Stimulated activated CD8-positive, alpha-beta memory T cell treated with anti-CD3 and anti-CD28 coated beads, Interleukin-7, amount 100 ng/mL, for 24 hours (primary cell): Measurements from ENCODE around the gene PSMB1.
A peak's percentile ranks its signal among the peaks of the same experiment; 100 is the strongest.
"Not testable (repeated sequence)": the region's sequence is repeated elsewhere in the genome, so short reads cannot be mapped to it uniquely, and the experiment has no call there.

Source experiments
- DNase-seq: peaks from one replicate; pipeline ENCODE4 v3.0.0-alpha.2; 2020; ENCODE audit warnings: low read depth

The PSMB1 gene

GRCh38 chr6:170535004-170535403 is 18.1 kb downstream of the PSMB1 start:
- no peak for DNase-seq

DNA sequence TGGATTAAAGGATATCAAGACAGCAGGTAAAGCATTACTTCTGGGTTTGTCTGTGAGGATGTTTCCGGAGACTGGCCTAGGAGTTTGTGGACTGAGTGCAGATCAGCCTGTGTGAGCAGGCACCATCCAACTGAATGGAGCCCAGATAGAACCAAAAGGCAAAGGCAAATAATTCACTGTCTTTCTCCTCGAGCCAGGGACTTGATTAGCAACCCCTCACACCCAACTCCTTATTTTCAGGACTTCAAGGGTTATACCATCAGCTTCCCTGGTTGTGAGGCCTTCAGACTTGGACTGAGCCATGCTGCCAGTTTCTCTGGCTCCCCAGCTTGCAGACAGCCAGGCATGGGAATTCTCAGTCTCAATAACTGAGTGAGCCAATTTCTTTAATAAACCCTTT is 19.3 kb downstream of the PSMB1 start:
- no peak for DNase-seq

GRCh38 chr6:170532867-170533488 is 20.1 kb downstream of the PSMB1 start:
- DNase-seq = no peak

- no peak for DNase-seq
These were observed 23.2 kb downstream of the PSMB1 start for GRCh38 chr6:170529839-170530469.

- not testable (repeated sequence) for DNase-seq
These were observed 25.1 kb downstream of the PSMB1 start for GRCh38 chr6:170527995-170528394.

- DNase-seq = no peak
These were observed 27.3 kb downstream of the PSMB1 start for GRCh38 chr6:170525795-170526194.

DNA sequence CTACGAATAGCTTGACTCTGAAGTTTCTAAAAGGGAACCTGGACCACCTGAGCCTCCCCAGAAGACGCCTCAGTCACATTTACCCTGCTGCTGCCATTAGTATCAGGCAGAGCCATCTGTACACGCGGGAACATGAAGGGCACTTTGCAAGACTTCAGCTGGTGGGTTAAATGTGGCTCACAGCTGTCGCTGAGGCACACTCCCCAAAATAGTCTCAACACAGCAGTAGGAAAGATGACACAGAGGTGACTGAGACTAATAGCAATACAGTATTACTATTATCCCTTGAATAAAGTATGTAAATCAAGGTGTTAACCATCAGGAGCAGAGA is 29.0 kb downstream of the PSMB1 start:
- DNase-seq = no peak

DNA sequence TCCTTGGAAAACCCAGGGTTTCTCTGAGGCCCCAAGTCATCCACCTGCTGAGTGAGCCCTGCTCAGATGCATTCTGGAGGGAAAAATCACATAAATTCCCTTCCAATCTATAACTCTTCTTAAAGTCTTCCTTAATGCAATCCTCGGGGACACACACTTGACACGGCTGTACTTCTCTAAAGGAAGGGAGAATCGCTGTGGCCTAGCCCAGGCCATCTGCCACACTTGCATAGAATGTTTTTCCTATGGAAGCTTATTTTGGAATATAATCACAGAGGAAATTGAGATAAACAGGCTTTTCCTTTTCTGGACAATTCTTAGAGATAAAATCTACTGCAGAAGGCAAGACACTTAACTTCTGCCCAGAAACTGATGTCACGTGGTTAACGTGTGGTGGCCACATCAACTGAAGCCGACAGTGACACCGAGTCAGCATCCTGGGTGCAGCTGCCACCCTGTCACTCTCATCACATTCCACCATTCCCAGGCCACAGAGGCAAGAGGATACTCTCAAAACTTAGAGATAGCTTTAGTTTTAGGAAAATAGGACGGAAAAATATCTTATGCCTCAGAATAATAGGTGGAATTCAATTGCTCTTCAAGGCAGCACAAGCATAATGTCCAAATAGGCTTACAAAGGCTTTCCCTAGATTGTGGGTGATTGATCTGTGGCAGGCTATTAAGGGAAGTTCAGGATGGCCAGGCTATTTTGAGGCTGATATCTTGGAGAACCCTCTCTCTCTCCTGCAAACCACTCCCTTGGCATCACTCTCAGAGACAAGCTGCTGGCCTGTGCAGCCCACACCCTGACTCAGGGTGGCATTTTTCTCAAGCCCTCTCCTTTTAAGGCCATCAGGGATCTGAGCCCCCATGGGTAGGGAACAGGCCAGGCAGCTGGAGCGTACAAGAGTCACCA is 29.6 kb downstream of the PSMB1 start:
- DNase-seq = no peak

DNA sequence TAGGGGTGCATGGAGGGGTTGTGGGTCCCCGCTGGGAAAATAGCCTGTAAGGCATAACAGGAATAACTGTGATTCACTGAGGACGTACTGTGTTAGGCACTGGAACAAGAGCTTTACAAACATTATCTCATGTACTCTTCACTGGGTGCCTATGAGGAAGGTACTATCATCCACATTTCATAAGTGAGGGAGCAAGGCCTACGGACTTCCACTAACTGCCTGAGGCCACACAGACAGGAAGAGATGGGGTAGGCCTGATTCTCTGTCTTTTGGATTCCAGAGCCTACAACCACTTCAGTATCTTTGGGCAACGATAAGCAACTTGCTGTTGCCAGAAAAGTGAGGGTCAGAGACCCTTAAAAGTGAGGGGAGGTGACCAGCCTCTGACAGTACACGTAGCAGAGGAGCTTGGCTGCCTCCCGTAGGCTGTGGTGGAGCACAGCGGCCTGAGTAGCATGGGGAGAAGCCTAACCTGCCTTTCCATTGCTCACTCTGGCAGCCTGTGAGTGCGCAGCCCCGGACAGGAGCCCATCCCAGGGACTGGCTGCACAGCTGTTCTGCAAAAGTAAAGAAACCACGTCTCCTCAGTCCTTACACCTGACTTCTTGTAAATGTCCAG is 30.4 kb downstream of the PSMB1 start:
- no peak for DNase-seq

- peak; percentile 5 for DNase-seq
These were observed 36.1 kb downstream of the PSMB1 start for GRCh38 chr6:170516783-170517616.

GRCh38 chr6:170514908-170515307 is 38.2 kb downstream of the PSMB1 start:
- DNase-seq = no peak

GRCh38 chr6:170512249-170512648 is 40.9 kb downstream of the PSMB1 start:
- DNase-seq = no peak

- no peak for DNase-seq
These were observed 42.5 kb downstream of the PSMB1 start for GRCh38 chr6:170510631-170511030.

DNA sequence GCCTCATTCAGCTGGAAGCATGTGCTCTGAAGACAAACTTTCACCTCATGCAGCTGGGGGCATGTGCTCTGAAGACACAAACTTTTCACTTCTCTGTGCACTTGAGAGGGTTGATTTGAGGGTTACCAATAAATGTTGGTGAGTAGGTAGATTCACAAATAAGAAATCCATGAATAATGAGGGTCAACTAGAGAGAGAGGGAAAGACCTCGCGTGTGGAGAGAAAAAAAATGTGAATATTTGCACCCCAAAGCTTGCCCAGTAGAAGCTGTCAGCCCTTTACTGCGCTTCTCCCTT is 43.4 kb downstream of the PSMB1 start:
- DNase-seq = no peak

DNA sequence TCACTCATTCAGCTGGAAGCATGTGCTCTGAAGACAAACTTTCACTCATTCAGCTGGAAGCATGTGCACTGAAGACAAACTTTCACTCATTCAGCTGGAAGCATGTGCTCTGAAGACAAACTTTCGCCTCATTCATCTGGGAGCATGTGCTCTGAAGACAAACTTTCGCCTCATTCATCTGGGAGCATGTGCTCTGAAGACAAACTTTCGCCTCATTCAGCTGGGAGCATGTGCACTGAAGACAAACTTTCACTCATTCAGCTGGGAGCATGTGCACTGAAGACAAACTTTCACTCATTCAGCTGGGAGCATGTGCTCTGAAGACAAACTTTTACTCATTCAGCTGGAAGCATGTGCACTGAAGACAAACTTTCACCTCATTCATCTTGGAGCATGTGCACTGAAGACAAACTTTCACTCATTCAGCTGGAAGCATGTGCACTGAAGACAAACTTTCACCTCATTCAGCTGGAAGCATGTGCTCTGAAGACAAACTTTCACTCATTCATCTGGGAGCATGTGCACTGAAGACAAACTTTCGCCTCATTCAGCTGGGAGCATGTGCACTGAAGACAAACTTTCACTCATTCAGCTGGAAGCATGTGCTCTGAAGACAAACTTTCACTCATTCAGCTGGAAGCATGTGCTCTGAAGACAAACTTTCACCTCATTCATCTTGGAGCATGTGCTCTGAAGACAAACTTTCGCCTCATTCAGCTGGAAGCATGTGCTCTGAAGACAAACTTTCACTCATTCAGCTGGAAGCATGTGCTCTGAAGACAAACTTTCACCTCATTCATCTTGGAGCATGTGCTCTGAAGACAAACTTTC is 44.0 kb downstream of the PSMB1 start:
- DNase-seq = not testable (repeated sequence)

DNA sequence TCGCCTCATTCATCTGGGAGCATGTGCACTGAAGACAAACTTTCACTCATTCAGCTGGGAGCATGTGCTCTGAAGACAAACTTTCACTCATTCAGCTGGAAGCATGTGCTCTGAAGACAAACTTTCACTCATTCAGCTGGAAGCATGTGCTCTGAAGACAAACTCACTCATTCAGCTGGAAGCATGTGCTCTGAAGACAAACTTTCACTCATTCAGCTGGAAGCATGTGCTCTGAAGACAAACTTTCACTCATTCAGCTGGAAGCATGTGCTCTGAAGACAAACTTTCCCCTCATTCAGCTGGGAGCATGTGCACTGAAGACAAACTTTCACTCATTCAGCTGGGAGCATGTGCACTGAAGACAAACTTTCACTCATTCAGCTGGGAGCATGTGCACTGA is 44.8 kb downstream of the PSMB1 start:
- not testable (repeated sequence) for DNase-seq

DNA sequence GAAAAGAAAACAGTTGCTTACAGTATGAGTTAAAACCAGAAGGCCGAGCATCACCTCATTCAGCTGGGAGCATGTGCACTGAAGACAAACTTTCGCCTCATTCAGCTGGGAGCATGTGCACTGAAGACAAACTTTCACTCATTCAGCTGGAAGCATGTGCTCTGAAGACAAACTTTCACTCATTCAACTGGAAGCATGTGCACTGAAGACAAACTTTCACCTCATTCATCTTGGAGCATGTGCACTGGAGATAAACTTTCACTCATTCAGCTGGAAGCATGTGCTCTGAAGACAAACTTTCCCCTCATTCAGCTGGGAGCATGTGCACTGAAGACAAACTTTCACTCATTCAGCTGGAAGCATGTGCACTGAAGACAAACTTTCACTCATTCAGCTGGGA is 45.4 kb downstream of the PSMB1 start:
- not testable (repeated sequence) for DNase-seq

DNA sequence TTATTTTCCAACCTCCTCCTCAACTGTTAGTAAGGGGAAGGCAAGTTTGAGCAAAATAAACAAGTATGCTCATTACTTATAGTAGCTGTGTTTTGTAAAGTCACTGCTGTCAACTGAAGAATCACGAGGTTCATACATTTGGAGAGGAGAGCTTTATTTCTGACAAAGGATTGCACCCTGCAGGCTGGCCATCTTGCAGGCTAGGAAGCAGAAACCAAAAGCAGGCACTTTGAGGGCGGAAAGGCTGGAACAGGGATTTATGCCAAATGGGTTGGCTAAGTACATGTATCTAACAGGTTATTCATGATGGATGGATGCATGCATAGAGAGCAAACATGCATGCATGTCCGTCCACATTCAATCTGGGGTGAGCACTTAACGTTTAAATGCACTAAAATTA is 46.7 kb downstream of the PSMB1 start:
- no peak for DNase-seq

- DNase-seq = no peak
These were observed 47.8 kb downstream of the PSMB1 start for GRCh38 chr6:170505306-170505705.

GRCh38 chr6:170504479-170504878 is 48.6 kb downstream of the PSMB1 start:
- no peak for DNase-seq

- DNase-seq = no peak
These were observed 49.7 kb downstream of the PSMB1 start for GRCh38 chr6:170503414-170503761.
